ENCODE measurements around the gene GPX1.
"Not testable (repeated sequence)": the region's sequence is repeated elsewhere in the genome, so short reads cannot be mapped to it uniquely, and the experiment has no call there.

DNA sequence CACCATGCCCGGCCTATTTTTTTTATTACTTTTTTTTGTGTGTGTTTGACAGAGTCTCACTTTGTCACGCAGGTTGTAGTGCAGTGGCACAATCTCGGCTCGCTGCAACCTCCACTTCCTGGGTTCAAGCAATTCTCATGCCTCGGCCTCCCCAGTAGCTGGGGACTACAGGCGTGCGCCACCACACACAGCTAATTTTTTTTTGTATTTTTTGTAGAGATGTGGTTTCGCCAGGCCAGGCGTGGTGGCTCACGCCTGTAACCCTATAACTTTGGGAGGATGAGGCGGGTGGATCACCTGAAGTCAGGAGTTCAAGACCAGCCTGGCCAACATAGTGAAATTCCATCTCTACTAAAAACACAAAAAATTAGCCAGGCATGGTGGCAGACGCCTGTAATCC, 9.8 kb downstream of the GPX1 start:
- not testable (repeated sequence) for TF ChIP-seq POLR2A (IDR thresholded peaks at IDR 0.05)
- TF ChIP-seq, protein P1, sequence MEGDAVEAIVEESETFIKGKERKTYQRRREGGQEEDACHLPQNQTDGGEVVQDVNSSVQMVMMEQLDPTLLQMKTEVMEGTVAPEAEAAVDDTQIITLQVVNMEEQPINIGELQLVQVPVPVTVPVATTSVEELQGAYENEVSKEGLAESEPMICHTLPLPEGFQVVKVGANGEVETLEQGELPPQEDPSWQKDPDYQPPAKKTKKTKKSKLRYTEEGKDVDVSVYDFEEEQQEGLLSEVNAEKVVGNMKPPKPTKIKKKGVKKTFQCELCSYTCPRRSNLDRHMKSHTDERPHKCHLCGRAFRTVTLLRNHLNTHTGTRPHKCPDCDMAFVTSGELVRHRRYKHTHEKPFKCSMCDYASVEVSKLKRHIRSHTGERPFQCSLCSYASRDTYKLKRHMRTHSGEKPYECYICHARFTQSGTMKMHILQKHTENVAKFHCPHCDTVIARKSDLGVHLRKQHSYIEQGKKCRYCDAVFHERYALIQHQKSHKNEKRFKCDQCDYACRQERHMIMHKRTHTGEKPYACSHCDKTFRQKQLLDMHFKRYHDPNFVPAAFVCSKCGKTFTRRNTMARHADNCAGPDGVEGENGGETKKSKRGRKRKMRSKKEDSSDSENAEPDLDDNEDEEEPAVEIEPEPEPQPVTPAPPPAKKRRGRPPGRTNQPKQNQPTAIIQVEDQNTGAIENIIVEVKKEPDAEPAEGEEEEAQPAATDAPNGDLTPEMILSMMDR (IDR thresholded peaks at IDR 0.05): not testable (repeated sequence)
